Spleen (tissue), 7 donors: Measurements from ENCODE around the gene CCDC92.

Experiments used
- POLR2AphosphoS5 ChIP-seq, 3 donors: sonication (generic); formaldehyde crosslinking; IDR thresholded peaks; one replicate each; pipeline ENCODE4 v1.5.1; 2017; ENCODE audit warnings: antibody characterized with exemption in 3 of 3
- TF ChIP-seq, protein P1 (sequence below), 11 experiments: fragments of 200-600 bp in 7 of 11; fragments of 450-650 bp in 4 of 11; sonication (generic) in 4 of 11; IDR thresholded peaks in 8 of 11; conservative IDR thresholded peaks in 3 of 11; 1 replicate in 7 of 11; 2 replicates in 4 of 11; pipeline versions ENCODE4 v1.4.0 to v1.8.0; 2016 to 2021; ENCODE audit warnings: antibody characterized with exemption in 11 of 11, inconsistent platforms in 4 of 11, mild to moderate bottlenecking in 1 of 11
- donor health status: DM: no; HTN: no; CAD: no; lungs with moderate emphysema.
- donor health status: DM: no; HTN: no; CAD: no.
- donor health status: DM: no; HTN: no; CAD: no.

DNA sequence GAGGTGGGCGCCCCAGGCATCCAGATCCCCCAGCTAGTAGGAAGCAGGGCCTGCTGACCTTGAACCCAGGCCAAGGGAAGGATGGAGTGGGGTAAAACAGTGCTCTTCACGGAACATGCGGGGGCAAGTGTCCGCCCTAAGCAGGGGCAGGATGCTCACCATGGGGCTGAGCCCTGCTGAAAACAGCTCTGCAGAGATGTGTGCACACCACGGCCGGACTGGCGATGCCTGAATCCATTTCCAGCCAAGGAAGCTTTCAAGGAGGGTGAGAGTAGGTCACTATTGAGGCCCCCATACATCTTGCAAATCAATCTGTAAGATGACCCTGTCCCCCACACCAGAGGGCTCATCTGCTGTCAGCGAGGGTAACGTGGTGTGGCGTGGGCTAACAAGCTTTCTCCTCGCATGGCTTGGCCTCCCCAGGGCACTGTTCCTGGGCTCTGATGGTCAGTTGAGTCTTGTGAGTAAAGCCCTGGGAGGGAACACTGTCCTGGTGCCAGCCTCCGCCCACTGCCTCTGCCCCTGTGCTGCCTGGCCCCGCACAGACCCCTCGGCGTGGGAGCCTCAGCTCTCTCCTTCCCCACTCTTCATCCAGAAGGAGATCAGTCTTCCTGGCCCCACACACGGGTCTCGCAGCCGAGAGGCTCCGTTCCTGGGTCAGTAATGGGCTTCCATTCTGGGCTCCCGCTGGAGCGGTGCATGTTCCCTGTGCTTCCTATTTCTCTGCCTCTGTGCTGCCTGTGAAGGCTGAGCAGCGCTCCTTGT, 69.1 kb downstream of the CCDC92 start:
- TF ChIP-seq POLR2AphosphoS5 (IDR thresholded peaks at IDR 0.05): no peak
- TF ChIP-seq, protein P1, sequence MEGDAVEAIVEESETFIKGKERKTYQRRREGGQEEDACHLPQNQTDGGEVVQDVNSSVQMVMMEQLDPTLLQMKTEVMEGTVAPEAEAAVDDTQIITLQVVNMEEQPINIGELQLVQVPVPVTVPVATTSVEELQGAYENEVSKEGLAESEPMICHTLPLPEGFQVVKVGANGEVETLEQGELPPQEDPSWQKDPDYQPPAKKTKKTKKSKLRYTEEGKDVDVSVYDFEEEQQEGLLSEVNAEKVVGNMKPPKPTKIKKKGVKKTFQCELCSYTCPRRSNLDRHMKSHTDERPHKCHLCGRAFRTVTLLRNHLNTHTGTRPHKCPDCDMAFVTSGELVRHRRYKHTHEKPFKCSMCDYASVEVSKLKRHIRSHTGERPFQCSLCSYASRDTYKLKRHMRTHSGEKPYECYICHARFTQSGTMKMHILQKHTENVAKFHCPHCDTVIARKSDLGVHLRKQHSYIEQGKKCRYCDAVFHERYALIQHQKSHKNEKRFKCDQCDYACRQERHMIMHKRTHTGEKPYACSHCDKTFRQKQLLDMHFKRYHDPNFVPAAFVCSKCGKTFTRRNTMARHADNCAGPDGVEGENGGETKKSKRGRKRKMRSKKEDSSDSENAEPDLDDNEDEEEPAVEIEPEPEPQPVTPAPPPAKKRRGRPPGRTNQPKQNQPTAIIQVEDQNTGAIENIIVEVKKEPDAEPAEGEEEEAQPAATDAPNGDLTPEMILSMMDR (IDR thresholded peaks at IDR 0.05 in 8 of 11, conservative IDR thresholded peaks at IDR 0.05 in 3 of 11): no peak
